RWPE2 (cell line): ENCODE measurements around the gene ZNF318.

ENCODE experiments used
- ATAC-seq: fragments of 200-7000 bp; cut with Tn5 transposase; 3 replicates; pipeline ENCODE4 v1.9.1; 2021; ENCODE audit warnings: low read depth
- DNase-seq: peaks from one replicate; pipeline ENCODE4 v3.0.0-alpha.2; 2020; ENCODE audit warnings: low spot score
- H3K27ac ChIP-seq: fragments of 450-650 bp; 2 replicates; pipeline ENCODE4 v1.5.1; 2017; ENCODE audit warnings: mild to moderate bottlenecking; ENCODE audit not compliant: poor library complexity, severe bottlenecking
- H3K27me3 ChIP-seq: fragments of 250-450 bp; sonication (Bioruptor Pico); 2 replicates; pipeline ENCODE4 v1.5.1; 2021; ENCODE audit warnings: mild to moderate bottlenecking, moderate library complexity; ENCODE audit not compliant: insufficient read depth, poor library complexity, severe bottlenecking
- H3K36me3 ChIP-seq: fragments of 250-450 bp; sonication (Bioruptor Pico); 2 replicates; pipeline ENCODE4 v1.5.1; 2020; ENCODE audit warnings: low read depth, mild to moderate bottlenecking, moderate library complexity
- H3K4me1 ChIP-seq: fragments of 250-450 bp; sonication (Bioruptor Pico); 2 replicates; pipeline ENCODE4 v1.5.1; 2021; ENCODE audit warnings: mild to moderate bottlenecking, moderate library complexity; ENCODE audit not compliant: insufficient read depth, poor library complexity, severe bottlenecking
- H3K4me3 ChIP-seq: fragments of 250-450 bp; sonication (Bioruptor Pico); 2 replicates; pipeline ENCODE4 v1.5.1; 2021; ENCODE audit warnings: mild to moderate bottlenecking, moderate library complexity; ENCODE audit not compliant: severe bottlenecking
- H3K9me3 ChIP-seq: fragments of 250-450 bp; sonication (Bioruptor Pico); 2 replicates; pipeline ENCODE4 v1.5.1; 2021; ENCODE audit warnings: mild to moderate bottlenecking, moderate library complexity; ENCODE audit not compliant: severe bottlenecking
- TF ChIP-seq, protein P1 (sequence below): fragments of 450-650 bp; IDR thresholded peaks from one replicate; pipeline ENCODE4 v1.5.1; 2017; ENCODE audit warnings: mild to moderate bottlenecking, moderate library complexity; ENCODE audit not compliant: poor library complexity, severe bottlenecking

Gene ZNF318

DNA sequence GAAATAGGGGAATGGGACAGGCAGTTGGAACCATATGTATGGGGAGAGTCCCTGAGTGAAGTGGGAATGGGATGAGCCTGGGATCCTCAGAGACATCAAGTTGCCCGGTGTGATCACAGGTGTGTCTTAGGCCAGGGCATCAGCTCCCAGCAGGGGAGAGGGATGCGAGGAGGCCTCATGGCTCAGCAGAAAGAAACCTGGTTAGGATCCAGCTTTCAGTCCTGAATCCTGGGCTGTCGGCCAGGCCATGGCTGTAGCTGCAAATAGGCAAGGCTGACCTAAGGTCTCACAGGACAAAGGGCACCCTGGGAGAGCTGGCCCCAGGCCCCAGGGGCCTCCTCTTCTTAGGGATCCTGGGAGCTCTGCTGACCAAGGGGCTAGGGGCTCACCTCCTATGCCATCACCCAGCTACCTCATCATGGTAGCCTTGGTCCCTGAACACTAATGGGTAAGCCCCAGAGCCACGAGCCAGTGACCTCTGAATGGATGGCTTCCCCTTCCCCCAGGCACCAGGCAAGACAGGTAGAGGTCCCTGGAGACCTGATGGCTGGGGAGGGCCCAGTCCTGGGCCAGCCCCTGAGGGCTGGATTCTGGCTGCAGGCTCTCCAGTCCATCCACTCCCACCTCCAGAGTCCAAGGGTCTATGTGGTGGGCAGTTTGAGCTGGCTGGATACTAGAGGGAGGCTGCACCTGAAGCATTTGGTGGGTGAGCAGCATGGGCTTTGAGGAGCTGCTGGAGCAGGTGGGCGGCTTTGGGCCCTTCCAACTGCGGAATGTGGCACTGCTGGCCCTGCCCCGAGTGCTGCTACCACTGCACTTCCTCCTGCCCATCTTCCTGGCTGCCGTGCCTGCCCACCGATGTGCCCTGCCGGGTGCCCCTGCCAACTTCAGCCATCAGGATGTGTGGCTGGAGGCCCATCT is 71.5 kb downstream of the ZNF318 start, which contains the start of gene SLC22A7:
Gene SLC22A7, plus strand, starts transcription at position 617 of the 921 bp plus-strand sequence. Its CDS starts 99 bp downstream, at position 716.
- no peaks in the 10 kb centered on the region for H3K4me1 ChIP-seq
- H3K27ac ChIP-seq = no peak within 1 kb of the TSS
- no peaks in the 10 kb centered on the region for H3K9me3 ChIP-seq
- no peaks in the 10 kb centered on the region for H3K27me3 ChIP-seq
- ATAC-seq = no peak
- TF ChIP-seq, protein P1, sequence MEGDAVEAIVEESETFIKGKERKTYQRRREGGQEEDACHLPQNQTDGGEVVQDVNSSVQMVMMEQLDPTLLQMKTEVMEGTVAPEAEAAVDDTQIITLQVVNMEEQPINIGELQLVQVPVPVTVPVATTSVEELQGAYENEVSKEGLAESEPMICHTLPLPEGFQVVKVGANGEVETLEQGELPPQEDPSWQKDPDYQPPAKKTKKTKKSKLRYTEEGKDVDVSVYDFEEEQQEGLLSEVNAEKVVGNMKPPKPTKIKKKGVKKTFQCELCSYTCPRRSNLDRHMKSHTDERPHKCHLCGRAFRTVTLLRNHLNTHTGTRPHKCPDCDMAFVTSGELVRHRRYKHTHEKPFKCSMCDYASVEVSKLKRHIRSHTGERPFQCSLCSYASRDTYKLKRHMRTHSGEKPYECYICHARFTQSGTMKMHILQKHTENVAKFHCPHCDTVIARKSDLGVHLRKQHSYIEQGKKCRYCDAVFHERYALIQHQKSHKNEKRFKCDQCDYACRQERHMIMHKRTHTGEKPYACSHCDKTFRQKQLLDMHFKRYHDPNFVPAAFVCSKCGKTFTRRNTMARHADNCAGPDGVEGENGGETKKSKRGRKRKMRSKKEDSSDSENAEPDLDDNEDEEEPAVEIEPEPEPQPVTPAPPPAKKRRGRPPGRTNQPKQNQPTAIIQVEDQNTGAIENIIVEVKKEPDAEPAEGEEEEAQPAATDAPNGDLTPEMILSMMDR = no peak
- H3K4me3 ChIP-seq = no peak within 1 kb of the TSS
- no peak for DNase-seq
- H3K36me3 ChIP-seq = no peaks in the 10 kb centered on the region

DNA sequence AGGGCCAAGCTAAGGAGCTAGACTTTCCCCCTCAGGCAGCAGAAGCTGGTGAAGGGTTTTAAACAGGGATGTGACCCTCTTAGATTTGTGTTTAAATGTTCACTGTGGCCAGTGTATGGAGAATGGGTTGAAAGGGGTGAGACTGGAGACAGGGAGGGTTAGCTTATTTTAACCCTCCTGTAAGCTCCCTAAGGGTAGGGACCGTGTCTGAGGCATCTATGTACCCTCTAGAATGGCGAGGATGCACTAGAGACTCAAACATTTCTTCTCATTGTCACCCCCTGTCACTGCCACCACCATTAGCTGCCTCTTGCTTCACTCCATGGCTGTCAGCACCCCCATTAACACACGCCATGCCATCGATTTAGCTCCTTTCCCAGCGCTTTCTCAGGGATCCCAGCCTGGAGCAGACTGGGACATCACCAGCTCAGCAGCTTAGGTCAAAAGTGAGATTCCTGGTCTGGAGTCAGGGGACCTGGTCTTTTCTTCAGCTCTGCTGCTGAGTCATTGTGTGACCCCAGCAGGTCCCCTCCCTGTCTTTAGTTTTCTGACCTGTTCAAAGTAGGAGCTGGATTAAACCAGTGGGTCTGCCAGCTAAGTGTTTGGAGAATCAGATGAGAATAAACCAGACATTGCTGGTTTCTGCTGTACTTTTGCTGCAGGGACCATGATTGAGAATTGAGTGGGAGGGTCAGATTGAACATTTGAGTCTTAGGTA is 72.5 kb downstream of the ZNF318 start:
- Histone ChIP-seq H3K36me3 (no peaks in the 10 kb centered on the region), H3K4me1 (no peaks in the 10 kb centered on the region), H3K27me3 (no peaks in the 10 kb centered on the region), H3K4me3 (no peak overlapping the region), H3K27ac (no peak overlapping the region), H3K9me3 (no peaks in the 10 kb centered on the region)
- TF ChIP-seq, protein P1 = no peak
- ATAC-seq (no peak), DNase-seq (no peak)

DNA sequence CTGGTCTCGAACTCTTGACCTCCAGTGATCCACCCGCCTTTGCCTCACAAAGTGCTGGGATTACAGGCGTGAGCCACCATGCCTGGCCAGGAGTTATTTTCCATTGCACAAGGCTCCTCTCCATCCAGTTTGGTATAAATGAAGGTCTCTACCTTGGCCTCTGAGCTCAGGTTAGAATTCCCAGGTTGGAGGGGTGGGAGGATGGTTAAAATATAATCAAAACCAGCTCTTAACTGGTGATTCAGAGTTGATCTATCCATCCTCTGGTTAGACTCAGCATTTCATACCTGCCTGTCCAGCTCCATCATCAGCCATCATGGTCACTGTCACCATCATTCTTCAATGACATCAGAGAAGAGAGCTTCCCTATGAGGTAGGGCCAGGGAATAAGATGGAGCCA is 74.0 kb downstream of the ZNF318 start:
- Histone ChIP-seq H3K27me3 (no peaks in the 10 kb centered on the region), H3K4me3 (no peak overlapping the region), H3K4me1 (no peaks in the 10 kb centered on the region), H3K27ac (no peak overlapping the region), H3K9me3 (no peaks in the 10 kb centered on the region), H3K36me3 (no peaks in the 10 kb centered on the region)
- no peak for ATAC-seq
- no peak for DNase-seq
- TF ChIP-seq, protein P1 = no peak

DNA sequence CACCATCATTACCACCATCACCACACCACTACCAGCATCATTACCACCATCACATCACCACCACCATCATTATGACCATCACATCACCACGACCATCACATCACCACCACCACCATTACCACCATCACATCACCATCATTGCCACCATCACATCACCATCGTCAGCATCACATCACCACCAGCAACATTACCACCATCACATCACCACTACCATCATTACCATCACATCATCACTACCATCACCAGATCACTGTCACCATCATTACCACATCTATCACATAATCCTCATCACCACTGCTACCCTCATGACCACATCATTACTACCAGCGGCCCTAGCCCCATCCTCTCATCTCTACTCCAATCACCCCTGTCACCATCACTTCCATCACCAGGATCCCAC is 74.9 kb downstream of the ZNF318 start:
- Histone ChIP-seq H3K27ac (no peak overlapping the region), H3K9me3 (no peaks in the 10 kb centered on the region), H3K27me3 (no peaks in the 10 kb centered on the region), H3K4me1 (no peaks in the 10 kb centered on the region), H3K4me3 (no peak overlapping the region), H3K36me3 (no peaks in the 10 kb centered on the region)
- TF ChIP-seq, protein P1 = no peak
- ATAC-seq = no peak
- no peak for DNase-seq
